Suppressor macrophage treated with lipopolysaccharide for 1 hour (primary cell): ENCODE data around the gene TFAM.
A peak's percentile ranks its signal among the peaks of the same experiment; 100 is the strongest.

Experiments used
- DNase-seq, 3 donors: peaks; one replicate each; pipeline ENCODE4 v3.0.0-alpha.2; 2020 to 2022

The TFAM gene

DNA sequence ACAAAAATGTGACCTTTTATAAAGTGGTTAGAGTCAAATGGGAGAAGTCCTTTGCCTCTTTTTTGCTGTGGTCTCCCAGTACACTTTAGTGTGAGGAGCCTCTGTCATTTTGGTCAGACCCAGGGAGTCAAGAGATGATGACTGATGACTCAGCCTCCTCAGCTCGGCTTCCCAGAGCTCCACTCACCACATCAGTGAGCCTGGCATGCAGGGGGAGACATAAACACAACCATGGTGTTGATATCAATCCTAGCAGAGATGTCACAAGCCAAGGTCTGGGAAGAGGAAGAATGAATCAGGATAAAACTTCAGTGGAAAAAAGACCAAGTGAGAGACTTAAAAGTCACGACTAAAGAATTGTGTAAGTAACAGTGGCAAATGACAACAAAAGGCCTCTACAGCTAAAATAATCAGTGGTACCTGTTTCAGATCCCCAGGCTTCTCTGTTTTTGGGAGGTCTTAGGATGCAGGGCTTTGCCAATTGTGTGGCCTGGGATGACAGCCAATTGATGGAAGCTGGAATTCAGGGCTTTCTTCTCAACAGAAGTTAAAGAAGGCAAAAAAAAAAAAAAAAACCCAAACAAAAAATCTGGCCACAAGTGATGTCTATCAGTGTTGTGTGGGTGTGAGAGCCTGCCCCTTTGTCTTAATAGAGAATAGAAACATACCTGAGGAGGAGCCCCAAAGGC, 50.2 kb downstream of the TFAM start:
- DNase-seq, result peak; percentile 10 to 52 (median 26)

DNA sequence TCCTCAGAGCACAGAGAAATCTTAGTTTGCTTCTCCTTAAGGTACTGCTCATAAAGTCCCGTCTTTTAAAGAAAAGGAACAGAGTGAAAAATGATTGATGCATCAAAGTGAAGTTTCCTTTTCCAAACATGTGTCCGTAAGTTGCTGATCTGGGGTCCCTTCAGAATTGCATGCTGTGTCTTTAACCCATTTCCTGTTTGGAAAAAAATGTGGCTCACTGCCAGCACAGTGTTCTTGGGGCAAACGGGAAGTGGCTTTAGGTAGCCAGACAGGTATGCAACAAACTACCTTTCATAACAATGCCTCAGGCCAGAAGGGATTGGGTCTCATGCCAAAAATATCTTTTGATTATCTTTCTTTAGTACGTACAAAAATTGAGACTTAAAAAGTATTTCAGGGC, 50.9 kb downstream of the TFAM start:
- no peak for DNase-seq

DNA sequence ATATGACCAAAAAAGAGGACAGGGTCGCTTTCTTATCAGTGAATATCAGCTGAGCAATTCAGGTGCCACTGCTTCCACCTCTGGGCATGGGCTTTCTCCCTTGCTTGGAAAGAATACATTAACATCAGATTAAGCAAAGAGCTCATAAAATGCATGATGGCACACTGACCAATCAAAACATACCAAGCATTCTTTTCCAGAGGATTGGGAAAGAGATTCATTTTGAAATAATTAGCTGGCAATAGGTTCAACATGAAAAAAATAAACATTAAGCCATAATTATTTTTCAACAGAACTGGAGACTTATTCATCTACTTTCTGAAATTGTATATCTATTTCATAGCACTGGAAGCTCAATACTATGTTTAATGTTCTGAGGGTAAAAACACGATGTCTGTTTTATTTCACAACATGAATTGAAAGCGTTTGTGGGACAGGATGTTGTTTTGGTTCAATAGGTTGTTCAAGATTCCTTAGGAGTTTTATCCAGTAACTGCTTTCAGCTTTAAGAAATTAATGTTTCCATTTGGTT, 53.2 kb downstream of the TFAM start:
- no peak for DNase-seq

DNA sequence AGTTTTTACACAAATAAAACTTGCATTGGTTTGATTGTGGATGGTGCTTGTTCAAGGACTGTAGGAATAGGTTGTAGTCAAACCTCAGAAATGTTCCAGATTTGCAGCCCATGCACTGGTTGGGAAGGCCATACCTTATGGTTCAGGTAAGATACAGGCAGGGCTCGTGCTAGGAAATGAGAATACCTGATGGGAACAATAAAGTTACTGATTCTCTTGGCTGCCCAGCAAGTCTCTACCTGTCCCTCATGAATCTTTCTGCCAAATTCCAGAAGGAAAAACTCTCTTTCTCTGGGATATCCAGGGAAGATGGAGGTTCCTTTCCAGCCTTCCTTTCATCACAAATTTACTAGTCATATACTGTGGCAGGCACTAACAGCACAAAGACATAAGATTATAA, 53.8 kb downstream of the TFAM start:
- no peak for DNase-seq

DNA sequence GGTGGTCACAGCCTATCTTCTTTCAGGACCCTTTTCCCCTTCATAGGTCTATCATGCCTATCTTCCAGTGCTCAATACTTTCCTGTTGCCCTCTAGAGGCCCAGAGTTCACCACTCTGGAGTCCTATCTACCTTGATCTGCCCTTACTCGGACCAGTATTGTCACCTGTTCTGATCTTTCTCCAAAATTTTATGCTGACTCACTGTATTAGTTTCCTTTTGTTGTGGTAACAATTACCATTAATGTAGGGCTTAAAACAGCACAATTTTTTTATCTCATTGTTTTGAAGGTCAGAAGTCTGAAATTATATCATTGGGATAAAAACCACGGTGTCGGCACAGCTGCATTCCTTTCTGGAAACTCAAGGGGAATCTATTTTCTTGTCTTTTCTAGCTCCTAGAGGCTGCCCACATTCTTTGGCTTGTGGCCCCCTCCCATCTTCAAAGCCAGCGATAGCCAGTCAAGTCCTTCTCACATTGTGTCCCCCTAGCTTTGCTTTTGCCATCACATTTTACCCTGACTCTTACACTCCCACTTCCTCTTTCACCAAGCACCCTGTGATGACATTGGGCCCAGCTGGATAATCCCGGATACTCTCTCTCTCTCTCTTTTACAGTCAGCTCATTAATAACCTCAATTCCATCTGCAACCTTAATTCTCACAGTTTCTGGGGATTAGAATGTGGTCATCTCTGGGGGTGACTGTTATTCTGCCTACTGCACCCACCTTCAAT, 54.6 kb downstream of the TFAM start:
- no peak for DNase-seq

DNA sequence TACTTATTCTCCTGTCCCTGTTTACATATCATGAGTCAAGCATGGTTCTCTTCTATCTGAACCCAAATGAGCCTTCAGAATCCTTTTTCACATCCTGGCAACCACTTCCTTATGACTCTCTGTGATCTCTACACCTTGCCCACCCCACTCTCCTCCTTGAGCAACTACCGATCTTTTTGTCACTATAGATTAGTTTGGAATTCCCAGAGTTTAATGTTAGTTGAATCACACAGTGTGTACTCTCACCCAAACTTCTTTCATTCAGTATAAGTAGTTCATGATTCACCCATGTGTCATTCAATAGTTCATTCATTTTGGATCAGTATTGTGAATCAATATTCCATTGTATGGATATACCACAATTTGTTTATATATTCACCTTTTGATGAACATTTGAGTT, 55.3 kb downstream of the TFAM start:
- no peak for DNase-seq

DNA sequence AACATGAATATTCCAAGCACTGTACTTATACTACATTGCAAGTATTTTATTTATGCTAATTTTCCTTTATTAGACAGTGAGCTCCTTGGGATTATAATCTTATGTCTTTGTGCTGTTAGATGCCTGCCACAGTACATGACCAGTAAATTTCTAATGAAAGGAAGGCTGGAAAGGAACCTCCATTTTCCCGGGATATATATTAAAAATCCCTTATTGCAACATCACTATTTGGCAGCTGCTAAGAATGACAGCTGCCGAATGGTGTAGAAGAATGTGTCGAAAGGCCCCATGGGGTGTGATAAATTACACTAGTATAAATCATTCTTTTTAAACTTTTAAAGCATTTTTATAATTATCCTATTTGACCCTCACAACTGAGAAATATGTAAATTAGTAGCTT, 59.1 kb downstream of the TFAM start:
- DNase-seq, result no peak

DNA sequence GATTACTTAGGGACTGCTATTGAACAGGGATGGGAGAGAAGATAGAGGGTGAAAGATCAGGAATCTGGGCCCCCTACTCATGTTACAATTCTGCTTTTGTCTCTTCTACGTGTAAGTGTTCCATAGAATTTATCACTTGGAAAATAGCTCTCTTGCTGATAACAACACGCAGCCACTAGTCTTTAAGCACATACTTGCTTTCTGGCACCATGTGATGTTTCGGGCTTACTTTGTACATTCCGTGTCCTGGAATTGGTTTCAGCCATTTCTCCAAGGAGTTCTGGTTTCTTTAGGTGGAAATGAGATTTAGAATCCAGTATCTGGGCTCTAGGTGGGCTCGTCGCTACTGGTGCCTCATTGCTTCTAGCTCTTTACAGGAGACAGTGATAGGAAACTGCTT, 59.7 kb downstream of the TFAM start:
- no peak for DNase-seq

DNA sequence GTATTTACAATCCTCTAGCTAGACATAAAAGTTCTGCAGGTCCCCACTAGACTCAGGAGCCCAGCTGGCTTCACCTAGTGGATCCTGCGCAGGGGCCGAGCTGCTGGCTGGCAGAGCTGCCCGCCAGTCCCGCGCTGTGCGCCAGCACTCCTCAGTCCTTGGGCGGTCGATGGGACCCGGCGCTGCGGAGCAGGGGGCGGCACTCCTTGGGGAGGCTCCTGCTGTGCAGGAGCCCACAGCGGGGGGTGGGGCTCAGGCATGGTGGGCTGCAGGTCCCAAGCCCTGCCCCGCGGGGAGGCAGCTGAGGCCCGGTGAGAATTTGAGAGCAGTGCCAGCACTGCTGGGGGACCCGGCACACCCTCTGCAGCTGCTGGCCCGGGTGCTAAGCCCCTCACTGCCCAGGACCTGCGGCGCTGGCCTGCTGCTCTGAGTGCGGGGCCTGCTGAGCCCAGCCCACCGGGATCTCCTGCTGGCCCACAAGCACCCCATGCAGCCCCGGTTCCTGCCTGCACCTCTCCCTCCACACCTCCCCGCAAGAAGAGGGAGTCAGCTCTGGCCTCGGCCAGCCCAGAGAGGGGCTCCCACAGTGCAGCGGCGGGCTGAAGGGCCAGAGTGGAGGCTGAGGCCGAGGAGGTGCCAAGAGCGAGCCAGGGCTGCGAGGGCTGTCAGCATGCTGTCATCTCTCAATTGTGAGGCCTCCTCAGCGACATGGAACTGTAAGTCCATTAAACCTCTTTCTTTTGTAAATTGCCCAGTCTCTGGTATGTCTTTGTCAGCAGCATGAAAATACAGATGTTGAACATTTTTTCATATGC, 63.1 kb downstream of the TFAM start:
- DNase-seq, result no peak
